Lower leg skin (tissue), 4 donors: ENCODE measurements around the gene IER3. TPM values are rescaled to one million over a fixed set of nuclear protein-coding genes. Genes with fewer than 3 reads are reported as not detected.
A peak's percentile ranks its signal among the peaks of the same experiment; 100 is the strongest.

Experiments used
- DNase-seq, 2 donors: peaks; one replicate each; pipeline ENCODE4 v3.0.0-alpha.2; 2019; ENCODE audit warnings: low spot score in 2 of 2
- H3K4me3 ChIP-seq: fragments of 200-600 bp; sonication (generic); 2 replicates; pipeline ENCODE4 v1.5.1; 2017; ENCODE audit warnings: mild to moderate bottlenecking, low read depth; ENCODE audit not compliant: poor library complexity, severe bottlenecking
- POLR2A ChIP-seq, 2 donors: fragments of 450-650 bp; IDR thresholded peaks; one replicate each; pipeline ENCODE4 v1.6.1; 2016 to 2017; ENCODE audit warnings: antibody characterized with exemption in 2 of 2, mild to moderate bottlenecking in 1 of 2, moderate library complexity in 1 of 2
- WGBS, 2 donors: methylation state at CpG; one replicate each; pipeline ENCODE4 v1.1.5; 2018; 5-methylcytosine and 5-hydroxymethylcytosine counted together
- intact Hi-C: fragments of 100-400 bp; cut with DNase I; formaldehyde crosslinking; loops from one replicate; pipeline ENCODE4 v1.15.0; 2023; ENCODE audit warnings: low total_unique reads
- total RNA-seq, 4 donors: library from RNA; depleted of rRNA; stranded (reverse); fragments of >200 nt; gene quantifications; one replicate each; pipeline ENCODE4 v1.1.0, GENCODE V29; 2016
- TF ChIP-seq, protein P1 (sequence below), 3 donors: fragments of 450-650 bp; IDR thresholded peaks; one replicate each; pipeline ENCODE4 v1.5.1; 2016; ENCODE audit warnings: antibody characterized with exemption in 3 of 3, mild to moderate bottlenecking in 3 of 3, moderate library complexity in 2 of 3

Gene IER3
- total RNA-seq, 4 donors from 2014 or later, result 20.9 to 56.5 (median 33.3) TPM

DNA sequence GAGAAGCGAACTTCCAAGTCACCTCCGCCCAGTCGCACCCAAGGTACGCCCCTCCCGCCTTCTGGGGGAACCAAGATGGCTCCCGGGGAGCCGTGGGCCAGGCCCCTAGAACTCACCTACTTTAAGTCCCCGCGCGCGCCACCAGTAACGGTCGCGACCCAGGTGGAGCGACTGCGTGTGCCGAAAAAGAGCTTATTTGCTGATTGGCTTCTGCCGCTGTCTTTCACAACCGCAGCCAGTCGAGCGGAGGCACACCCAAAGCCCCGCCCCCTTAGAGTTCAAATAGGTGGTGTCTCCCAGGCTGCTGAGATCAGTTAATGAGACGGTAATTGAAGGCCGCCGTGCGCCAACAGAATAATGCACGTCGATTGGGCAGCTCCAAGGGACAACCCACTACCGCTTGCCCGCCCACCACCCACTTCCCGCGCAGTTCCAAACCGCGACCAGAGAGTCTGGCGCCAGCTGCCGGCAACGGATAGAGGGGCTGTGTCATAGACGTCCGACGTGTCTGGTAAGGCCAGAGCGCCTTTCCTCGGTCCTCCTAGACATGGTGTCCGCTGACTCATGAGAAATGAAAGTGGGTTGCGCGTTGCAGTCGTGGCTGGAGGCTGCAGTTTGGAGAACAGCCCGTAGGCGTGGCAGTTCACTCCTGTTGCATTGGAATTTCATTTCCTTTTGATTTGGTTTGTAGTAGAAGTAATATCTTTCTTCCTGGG, 27.1 kb downstream of the IER3 start, which contains the start of gene MDC1:
TSS of gene MDC1 (minus strand) at position 153 of the 716 bp plus-strand sequence. CDS start 2,106 bp downstream, outside the sequence.
- 0 to 1% methylated on average over 31 to 42 of the region's 48 CpGs for WGBS, 2 donors
- TF ChIP-seq, protein P1, sequence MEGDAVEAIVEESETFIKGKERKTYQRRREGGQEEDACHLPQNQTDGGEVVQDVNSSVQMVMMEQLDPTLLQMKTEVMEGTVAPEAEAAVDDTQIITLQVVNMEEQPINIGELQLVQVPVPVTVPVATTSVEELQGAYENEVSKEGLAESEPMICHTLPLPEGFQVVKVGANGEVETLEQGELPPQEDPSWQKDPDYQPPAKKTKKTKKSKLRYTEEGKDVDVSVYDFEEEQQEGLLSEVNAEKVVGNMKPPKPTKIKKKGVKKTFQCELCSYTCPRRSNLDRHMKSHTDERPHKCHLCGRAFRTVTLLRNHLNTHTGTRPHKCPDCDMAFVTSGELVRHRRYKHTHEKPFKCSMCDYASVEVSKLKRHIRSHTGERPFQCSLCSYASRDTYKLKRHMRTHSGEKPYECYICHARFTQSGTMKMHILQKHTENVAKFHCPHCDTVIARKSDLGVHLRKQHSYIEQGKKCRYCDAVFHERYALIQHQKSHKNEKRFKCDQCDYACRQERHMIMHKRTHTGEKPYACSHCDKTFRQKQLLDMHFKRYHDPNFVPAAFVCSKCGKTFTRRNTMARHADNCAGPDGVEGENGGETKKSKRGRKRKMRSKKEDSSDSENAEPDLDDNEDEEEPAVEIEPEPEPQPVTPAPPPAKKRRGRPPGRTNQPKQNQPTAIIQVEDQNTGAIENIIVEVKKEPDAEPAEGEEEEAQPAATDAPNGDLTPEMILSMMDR (IDR thresholded peaks at IDR 0.05), result peak in 1 of 3 donors; percentile 83
- no peak for TF ChIP-seq POLR2A (IDR thresholded peaks at IDR 0.05)
- intact Hi-C loops, result no loop called here

DNA sequence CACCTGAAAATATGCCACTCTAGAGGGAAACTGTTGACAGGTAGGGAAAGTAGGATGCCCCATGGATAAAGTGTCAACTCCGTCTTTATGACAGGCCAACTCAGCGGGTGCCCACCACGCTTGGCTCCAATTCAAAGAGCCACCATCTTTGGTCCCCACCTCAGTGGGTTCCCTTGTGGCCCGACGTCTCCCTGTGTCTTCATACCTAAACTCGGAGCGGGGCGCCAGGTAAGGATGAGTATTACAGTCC, 27.5 kb downstream of the IER3 start:
- intact Hi-C loops, result no loop called here
- DNase-seq, result no peak
- H3K4me3 ChIP-seq, result peak overlapping the region; percentile 50
- WGBS, 2 donors, result 1 to 3% methylated on average over 8 of the region's 8 CpGs
- TF ChIP-seq POLR2A (IDR thresholded peaks at IDR 0.05), result no peak
- TF ChIP-seq, protein P1 (IDR thresholded peaks at IDR 0.05), result no peak

More for the DNA sequence above, 27.1 kb downstream of the IER3 start, which contains the start of gene MDC1:
- DNase-seq, result peak; percentile 100
- peak within 1 kb of the TSS; percentile 50 for H3K4me3 ChIP-seq

DNA sequence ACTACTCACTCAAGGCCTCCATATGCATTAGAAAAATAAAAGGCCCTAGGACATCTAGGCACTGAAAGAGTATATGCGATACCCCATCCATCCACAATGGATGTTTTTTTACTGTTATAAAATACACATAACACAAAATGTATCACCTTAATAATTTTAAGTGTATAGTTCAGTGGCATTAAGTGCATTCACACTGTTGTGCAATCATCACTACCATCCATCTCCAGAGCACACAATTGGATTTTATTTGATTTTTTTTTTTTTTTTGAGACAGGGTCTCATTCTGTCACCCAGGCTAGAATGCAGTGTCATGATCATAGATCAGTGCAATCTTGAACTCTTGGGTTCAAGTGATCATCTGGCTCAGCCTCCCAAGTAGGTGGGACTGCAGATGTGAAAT, 30.1 kb downstream of the IER3 start:
- DNase-seq, result no peak
- TF ChIP-seq POLR2A (IDR thresholded peaks at IDR 0.05), result no peak
- TF ChIP-seq, protein P1 (IDR thresholded peaks at IDR 0.05), result no peak
- WGBS, 2 donors, result 97 to 98% methylated on average over 1 of the region's 1 CpG
- intact Hi-C loops, result no loop called here
- H3K4me3 ChIP-seq, result no peak overlapping the region

DNA sequence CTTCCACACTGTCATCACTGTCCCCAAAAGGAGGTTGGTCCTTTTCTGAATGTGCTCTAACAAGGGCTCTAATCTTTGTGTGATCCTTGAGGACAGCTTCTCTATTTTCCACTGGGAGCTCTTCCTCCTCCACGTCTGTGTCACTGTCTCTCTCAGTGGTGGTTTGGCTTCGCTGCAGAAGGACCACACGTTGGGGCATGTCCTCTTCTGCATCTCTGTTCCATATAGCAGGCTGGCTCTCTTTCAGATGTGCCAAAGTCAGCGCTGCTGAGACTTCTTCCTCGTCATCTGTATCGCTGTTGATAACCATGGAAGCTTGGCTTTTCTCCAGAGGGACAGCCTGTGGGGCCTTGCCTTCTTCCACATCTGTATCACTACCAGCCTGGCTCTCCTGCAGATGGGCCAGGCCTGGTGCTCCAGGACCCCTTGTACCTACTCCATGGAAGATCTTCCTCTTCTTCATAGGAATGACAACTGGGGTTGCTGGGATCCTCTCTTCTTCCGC, 31.9 kb downstream of the IER3 start:
- intact Hi-C loops, result no loop called here
- TF ChIP-seq, protein P1 (IDR thresholded peaks at IDR 0.05), result no peak
- TF ChIP-seq POLR2A (IDR thresholded peaks at IDR 0.05), result no peak
- DNase-seq, result no peak

GRCh38 chr6:30711758-30712380, 32.5 kb downstream of the IER3 start:
- intact Hi-C loops, result no loop called here
- WGBS, 2 donors, result 85 to 93% methylated on average over 1 of the region's 1 CpG
- TF ChIP-seq, protein P1 (IDR thresholded peaks at IDR 0.05), result no peak
- TF ChIP-seq POLR2A (IDR thresholded peaks at IDR 0.05), result no peak

More for the DNA sequence above, 31.9 kb downstream of the IER3 start:
- WGBS, 2 donors, result 47 to 73% methylated on average over 7 of the region's 7 CpGs
- H3K4me3 ChIP-seq, result no peak overlapping the region

More at GRCh38 chr6:30711758-30712380, 32.5 kb downstream of the IER3 start:
- DNase-seq, result no peak
- H3K4me3 ChIP-seq, result no peak overlapping the region
